HG03135 (cell line): ENCODE measurements around the gene CIB4.

ENCODE experiments used
- ATAC-seq: cut with Tn5 transposase; IDR thresholded peaks from one replicate; pipeline ENCODE4 v1.9.1; 2021; ENCODE audit warnings: mild to moderate bottlenecking, moderate library complexity; ENCODE audit not compliant: unreplicated experiment

CIB4 gene

GRCh38 chr2:26610504-26611335 lies 30.4 kb downstream of the CIB4 start:
- ATAC-seq = no peak

- ATAC-seq = no peak
Measured at GRCh38 chr2:26609839-26610277, 31.3 kb downstream of the CIB4 start.

GRCh38 chr2:26609205-26609631 lies 31.9 kb downstream of the CIB4 start:
- ATAC-seq = no peak

GRCh38 chr2:26608557-26608956 lies 32.6 kb downstream of the CIB4 start:
- no peak for ATAC-seq

- ATAC-seq = no peak
Measured at GRCh38 chr2:26607698-26608097, 33.5 kb downstream of the CIB4 start.

GRCh38 chr2:26606847-26607190 lies 34.3 kb downstream of the CIB4 start:
- no peak for ATAC-seq

- no peak for ATAC-seq
Measured at GRCh38 chr2:26605999-26606846, 34.9 kb downstream of the CIB4 start.

- no peak for ATAC-seq
Measured at GRCh38 chr2:26605195-26605998, 35.8 kb downstream of the CIB4 start.

- ATAC-seq = no peak
Measured at GRCh38 chr2:26602575-26602974, 38.6 kb downstream of the CIB4 start.

GRCh38 chr2:26599387-26599786 lies 41.8 kb downstream of the CIB4 start:
- no peak for ATAC-seq

GRCh38 chr2:26598996-26599373 lies 42.2 kb downstream of the CIB4 start:
- ATAC-seq = no peak

- no peak for ATAC-seq
Measured at GRCh38 chr2:26598336-26598995, 42.7 kb downstream of the CIB4 start.

- no peak for ATAC-seq
Measured at GRCh38 chr2:26597197-26597596, 44.0 kb downstream of the CIB4 start.

GRCh38 chr2:26595146-26595545 lies 46.0 kb downstream of the CIB4 start:
- no peak for ATAC-seq

- ATAC-seq = no peak
Measured at GRCh38 chr2:26591619-26592505, 49.3 kb downstream of the CIB4 start.

- ATAC-seq = no peak
Measured at GRCh38 chr2:26590980-26591618, 50.1 kb downstream of the CIB4 start.

- no peak for ATAC-seq
Measured at GRCh38 chr2:26590508-26590907, 50.7 kb downstream of the CIB4 start.

- ATAC-seq = no peak
Measured at GRCh38 chr2:26588576-26588975, 52.6 kb downstream of the CIB4 start.

- no peak for ATAC-seq
Measured at GRCh38 chr2:26587994-26588393, 53.2 kb downstream of the CIB4 start.
